ENCODE data around the gene ADCY2. TPM values are rescaled to one million over a fixed set of nuclear protein-coding genes. Genes with fewer than 3 reads are reported as not detected.

Gene ADCY2
- polyA plus RNA-seq, 1 of the 3 experiments (the other 2 are of a cell fraction): not detected

GRCh38 chr5:7849681-7850394 lies 453.9 kb downstream of the ADCY2 start:
- no peak overlapping the region for H3K9ac ChIP-seq
- CTCF ChIA-PET: interaction anchor here (0.9 to 1.9 kb wide), 6 partner anchors 8 to 33 kb away, joined by 3 to 11 read pairs (median 4); no protein-coding TSS in a partner anchor
- H3K79me2 ChIP-seq (ENCODE audit: insufficient read depth): no peaks in the 10 kb centered on the region
- peak overlapping the region; percentile 62; the same call in 1 of the 2 replicates for H2AFZ ChIP-seq (ENCODE audit: low read depth)
- POLR2A ChIA-PET: no interaction called here
- no peaks in the 10 kb centered on the region for H3K9me2 ChIP-seq
- H3K9me3 ChIP-seq: no peaks in the 10 kb centered on the region
- peak overlapping the region; percentile 73 for H3K4me2 ChIP-seq
- H3K36me3 ChIP-seq (replicated peaks in 1 of 2; ENCODE audit: control insufficient read depth in 1 of 2, insufficient read depth in 2 of 2, low read length in 1 of 2): no peaks in the 10 kb centered on the region
- H4K20me1 ChIP-seq (ENCODE audit: insufficient read depth): no peaks in the 10 kb centered on the region
- 3% methylated on average over 5 of the region's 44 CpGs for WGBS (ENCODE audit: low lambda C conversion rate)
- TF ChIP-seq USF2 (IDR thresholded peaks at IDR 0.05; ENCODE audit: borderline replicate concordance, low read depth, low read length): no peak
- TF ChIP-seq POLR2AphosphoS5 (IDR thresholded peaks at IDR 0.05; ENCODE audit: low read depth, low read length): no peak
- no peak for TF ChIP-seq TAF1 (IDR thresholded peaks at IDR 0.05; ENCODE audit: borderline replicate concordance, low read depth, low read length)
- TF ChIP-seq JUND (IDR thresholded peaks at IDR 0.05): no peak
- TF ChIP-seq MEF2A (IDR thresholded peaks at IDR 0.05; ENCODE audit: borderline replicate concordance, low read depth): no peak
- no peak for TF ChIP-seq RXRA (IDR thresholded peaks at IDR 0.05; ENCODE audit: borderline replicate concordance, low read depth)
- no peak for TF ChIP-seq RAD21 (IDR thresholded peaks at IDR 0.05; ENCODE audit: low read length)
- no peak for TF ChIP-seq NRF1 (IDR thresholded peaks at IDR 0.05; ENCODE audit: low read depth, low read length)
- no peak for TF ChIP-seq GABPA (IDR thresholded peaks at IDR 0.05; ENCODE audit: low read depth)
- no peak for TF ChIP-seq EP300 (IDR thresholded peaks at IDR 0.05; ENCODE audit: borderline replicate concordance in 1 of 2, low read depth in 1 of 2, low read length in 1 of 2)
- H3K4me3 ChIP-seq (ENCODE audit: low read depth in 2 of 2, low read length in 1 of 2): peak overlapping the region; percentile 32 to 41; a peak in 3 of 4 replicates
- peaks cover 0 to 9% of the 10 kb centered on the region in 2 experiments; a peak in 1 of 4 replicates for H3K4me1 ChIP-seq (ENCODE audit: control insufficient read depth in 1 of 2, insufficient read depth in 2 of 2, low read depth in 1 of 2, low read length in 1 of 2)
- peak; percentile 78 for DNase-seq
- H3F3A ChIP-seq (replicated peaks; ENCODE audit: insufficient read depth): no peaks in the 10 kb centered on the region
- no peak overlapping the region for H3K27ac ChIP-seq (ENCODE audit: low read depth in 2 of 2, low read length in 1 of 2)
- peaks cover 25% of the 10 kb centered on the region for H3K27me3 ChIP-seq (ENCODE audit: insufficient read depth)

GRCh38 chr5:7850395-7851239 lies 454.7 kb downstream of the ADCY2 start, which contains the start of gene CFAP90:
Gene CFAP90, minus strand, starts transcription at chr5:7851133. Its CDS starts 112 bp downstream, at chr5:7851021.
- Histone ChIP-seq H4K20me1 (ENCODE audit: insufficient read depth) (no peaks in the 10 kb centered on the region), H3K27ac (ENCODE audit: low read depth in 2 of 2, low read length in 1 of 2) (no peak within 1 kb of the TSS), H3K27me3 (ENCODE audit: insufficient read depth) (peaks cover 21% of the 10 kb centered on the region), H3K9me3 (no peaks in the 10 kb centered on the region), H3K9me2 (no peaks in the 10 kb centered on the region), H3K79me2 (ENCODE audit: insufficient read depth) (no peaks in the 10 kb centered on the region), H3K36me3 (replicated peaks in 1 of 2; ENCODE audit: control insufficient read depth in 1 of 2, insufficient read depth in 2 of 2, low read length in 1 of 2) (no peaks in the 10 kb centered on the region), H3K4me2 (peak within 1 kb of the TSS; percentile 73), H3K4me1 (ENCODE audit: control insufficient read depth in 1 of 2, insufficient read depth in 2 of 2, low read depth in 1 of 2, low read length in 1 of 2) (peaks cover 0 to 9% of the 10 kb centered on the region in 2 experiments; a peak in 1 of 4 replicates), H3F3A (replicated peaks; ENCODE audit: insufficient read depth) (no peaks in the 10 kb centered on the region), H3K4me3 (ENCODE audit: low read depth in 2 of 2, low read length in 1 of 2) (peak within 1 kb of the TSS; percentile 44 to 59; a peak in 3 of 4 replicates), H2AFZ (ENCODE audit: low read depth) (peak within 1 kb of the TSS; percentile 62; the same call in 1 of the 2 replicates), H3K9ac (no peak within 1 kb of the TSS)
- DNase-seq: peak; percentile 94
- no peak for TF ChIP-seq YY1 (IDR thresholded peaks at IDR 0.05; ENCODE audit: low read depth)
- peak; percentile 40; the same call in 1 of the 2 replicates for TF ChIP-seq MXI1 (IDR thresholded peaks at IDR 0.05; ENCODE audit: low read depth, low read length)
- no peak for TF ChIP-seq SIN3A (IDR thresholded peaks at IDR 0.05; ENCODE audit: borderline replicate concordance, low read depth, low read length)
- no peak for TF ChIP-seq TCF12 (IDR thresholded peaks at IDR 0.05)
- no peak for TF ChIP-seq PBX3 (IDR thresholded peaks at IDR 0.05)
- TF ChIP-seq CTCF (IDR thresholded peaks at IDR 0.05): peak; percentile 29
- TF ChIP-seq POLR2AphosphoS5 (IDR thresholded peaks at IDR 0.05; ENCODE audit: low read depth, low read length): no peak
- TF ChIP-seq FOSL2 (IDR thresholded peaks at IDR 0.05; ENCODE audit: borderline replicate concordance, low read depth): no peak
- no peak for TF ChIP-seq ELF1 (IDR thresholded peaks at IDR 0.05)
- TF ChIP-seq MAX (IDR thresholded peaks at IDR 0.05; ENCODE audit: low read depth): no peak
- POLR2A ChIA-PET: no interaction called here
- CTCF ChIA-PET: interaction anchor here (0.8 to 1.9 kb wide), 9 partner anchors 8 to 77 kb away, joined by 3 to 11 read pairs (median 4); no protein-coding TSS in a partner anchor
- 5% methylated on average over 21 of the region's 76 CpGs for WGBS (ENCODE audit: low lambda C conversion rate)

Measured in SK-N-SH (cell line).